Measurements from ENCODE around the gene KIRREL1.

GRCh38 chr1:158149175-158149574, 155.7 kb downstream of the KIRREL1 start:
- TF ChIP-seq POLR2A (IDR thresholded peaks at IDR 0.05) (no peak), CTCF (IDR thresholded peaks at IDR 0.05) (no peak)
